MM.1S (cell line): ENCODE data around the gene OLFM1.

ENCODE experiments used
- CTCF ChIP-seq: fragments of 300-600 bp; sonication (generic); IDR thresholded peaks from 2 replicates; pipeline ENCODE4 v1.5.1; 2016; ENCODE audit warnings: antibody characterized with exemption, low read length, mixed read lengths
- EZH2 ChIP-seq: fragments of 300-600 bp; sonication (generic); optimal IDR thresholded peaks from 2 replicates; pipeline ENCODE3; 2017; ENCODE audit warnings: low read depth, mild to moderate bottlenecking, antibody characterized with exemption, low read length, mixed read lengths
- EZH2phosphoT487 ChIP-seq: fragments of 300-600 bp; sonication (generic); IDR thresholded peaks from 2 replicates; pipeline ENCODE4 v1.6.1; 2018; ENCODE audit warnings: antibody characterized with exemption, low read length

- TF ChIP-seq CTCF (no peak), EZH2 (no peak), EZH2phosphoT487 (no peak)
These were observed 65.3 kb downstream of the OLFM1 start for GRCh38 chr9:135152614-135153334.
